HepG2 (cell line): ENCODE measurements around the gene TRIO.

ENCODE experiments used
- MTF2 ChIP-seq: sonication (generic); formaldehyde crosslinking; IDR thresholded peaks from 2 replicates; pipeline ENCODE4 v1.5.0; 2020; ENCODE audit warnings: missing genetic modification reagents, borderline replicate concordance
- TP53 ChIP-seq: sonication (generic); formaldehyde crosslinking; conservative IDR thresholded peaks from 2 replicates; pipeline ENCODE4 v1.4.0; 2020; ENCODE audit warnings: missing genetic modification reagents

DNA sequence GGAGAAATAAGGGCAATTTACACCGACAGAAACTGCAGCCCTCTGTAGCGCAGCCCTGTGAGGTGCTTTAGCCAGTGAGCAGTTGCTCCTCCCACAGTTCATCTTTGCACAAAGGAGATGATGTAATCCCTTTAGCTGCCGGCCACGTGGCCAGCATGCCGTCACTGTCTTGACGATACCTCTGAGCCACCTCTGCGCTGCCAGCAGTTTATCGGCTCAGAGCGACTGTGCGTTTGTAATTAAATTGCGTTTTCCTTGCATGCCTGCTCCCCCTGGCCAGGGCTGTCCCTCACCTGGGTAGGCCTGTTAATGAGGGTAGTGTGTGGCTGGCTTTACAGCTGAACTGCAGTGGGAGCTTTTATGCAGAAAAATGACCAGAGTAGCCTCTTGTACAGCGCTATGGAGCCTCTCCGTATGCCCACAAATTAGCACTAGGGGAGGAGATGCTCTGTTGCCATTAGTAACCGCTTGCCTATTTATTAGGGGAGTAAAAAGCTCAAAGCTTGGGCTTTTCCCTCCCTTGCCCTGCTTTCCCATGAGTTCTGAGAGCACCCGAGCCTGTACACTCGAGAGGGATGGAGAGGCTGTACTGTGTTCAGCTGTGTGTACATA lies 107.0 kb downstream of the TRIO start:
- no peak for TF ChIP-seq TP53 (CRISPR knock-in tag)
- no peak for TF ChIP-seq MTF2 (CRISPR knock-in tag)
